Fibroblast of skin of left quadriceps (primary cell): ENCODE results near the gene OR51B4.
"Not testable (repeated sequence)": the region's sequence is repeated elsewhere in the genome, so short reads cannot be mapped to it uniquely, and the experiment has no call there.

ENCODE experiments used
- DNase-seq, 2 experiments: peaks; one replicate each; pipeline ENCODE4 v3.0.0-alpha.2; 2013; ENCODE audit warnings: low read depth in 2 of 2

Gene OR51B4

DNA sequence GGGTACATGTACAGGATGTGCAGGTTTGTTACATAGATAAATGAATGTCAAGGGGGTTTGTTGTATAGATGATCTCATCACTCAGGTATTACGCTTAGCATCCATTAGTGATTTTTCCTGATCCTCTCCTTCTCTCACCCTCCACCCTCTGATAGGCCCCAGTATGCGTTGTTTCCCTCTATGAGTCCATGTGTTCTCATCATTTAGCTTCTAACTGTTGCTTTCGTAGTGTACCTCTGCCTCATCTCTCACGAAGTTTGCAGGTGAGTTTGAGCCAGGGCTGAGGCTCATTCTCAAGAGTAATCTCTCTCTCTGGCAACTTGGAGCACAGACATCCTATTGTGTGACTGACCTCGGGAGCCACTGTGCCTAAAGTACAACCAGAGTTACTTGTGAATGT is 27.4 kb downstream of the OR51B4 start:
- DNase-seq, result no peak

- no peak for DNase-seq
These were observed 29.2 kb downstream of the OR51B4 start for GRCh38 chr11:5272395-5273017.

- DNase-seq, result no peak
These were observed 32.0 kb downstream of the OR51B4 start, which contains the start of gene HBE1 for GRCh38 chr11:5269715-5270147. Gene HBE1 (minus strand): TSS chr11:5269945. CDS start chr11:5269890, 55 bp downstream.

GRCh38 chr11:5267033-5267563 is 34.6 kb downstream of the OR51B4 start:
- no peak for DNase-seq

DNA sequence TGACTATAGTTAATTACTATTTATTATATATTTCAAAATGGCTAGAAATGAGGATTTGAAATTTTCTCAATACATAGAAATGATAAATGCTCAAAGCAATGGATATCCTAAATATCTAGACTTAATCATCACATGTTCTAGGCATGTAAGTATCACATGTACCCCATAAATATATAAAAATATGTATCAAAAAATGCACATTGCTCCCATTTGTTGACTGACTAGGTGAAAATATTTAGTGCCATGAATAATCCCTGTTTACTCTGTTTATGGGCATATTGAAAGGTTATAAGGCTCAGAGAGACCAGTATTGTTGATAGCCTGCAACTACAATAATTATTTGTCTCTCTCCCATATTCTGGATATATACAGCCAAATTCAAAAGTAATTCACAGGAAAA is 35.1 kb downstream of the OR51B4 start:
- no peak for DNase-seq

DNA sequence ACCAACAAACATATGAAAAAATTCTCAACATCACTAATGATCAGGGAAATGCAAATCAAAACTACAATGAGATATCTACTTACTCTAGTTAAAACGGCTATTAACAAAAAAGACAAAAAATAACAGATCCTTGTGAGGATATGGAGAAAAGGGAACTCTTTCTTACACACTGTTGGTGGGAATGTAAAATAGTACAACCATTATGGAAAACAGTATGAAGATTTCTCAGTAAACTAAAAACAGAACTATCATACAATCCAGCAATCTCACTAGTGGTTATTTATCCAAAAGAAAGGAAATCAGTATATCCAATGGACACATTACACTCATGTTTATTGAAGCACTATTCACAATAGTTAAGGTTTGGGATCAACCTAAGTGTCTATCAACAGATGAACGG is 35.9 kb downstream of the OR51B4 start:
- no peak for DNase-seq

GRCh38 chr11:5258543-5259262 is 43.0 kb downstream of the OR51B4 start:
- DNase-seq, result no peak

- DNase-seq, result no peak
These were observed 44.5 kb downstream of the OR51B4 start for GRCh38 chr11:5257296-5257695.

- not testable (repeated sequence) for DNase-seq
These were observed 46.9 kb downstream of the OR51B4 start, which contains the start of gene HBG2 for GRCh38 chr11:5254646-5255413. Gene HBG2 (minus strand): TSS chr11:5254781. CDS start chr11:5254728, 53 bp downstream.

DNA sequence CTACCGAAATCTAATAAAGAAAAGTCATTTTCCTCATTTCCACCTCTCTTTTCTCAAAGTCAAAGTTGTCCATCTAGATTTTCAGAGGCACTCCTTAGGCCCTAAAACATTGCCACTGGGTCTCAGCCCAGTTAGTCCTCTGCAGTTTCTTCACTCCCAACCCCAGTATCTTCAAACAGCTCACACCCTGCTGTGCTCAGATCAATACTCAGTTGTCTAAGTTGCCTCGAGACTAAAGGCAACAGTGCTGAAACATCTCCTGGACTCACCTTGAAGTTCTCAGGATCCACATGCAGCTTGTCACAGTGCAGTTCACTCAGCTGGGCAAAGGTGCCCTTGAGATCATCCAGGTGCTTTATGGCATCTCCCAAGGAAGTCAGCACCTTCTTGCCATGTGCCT is 47.7 kb downstream of the OR51B4 start:
- DNase-seq, result not testable (repeated sequence)

DNA sequence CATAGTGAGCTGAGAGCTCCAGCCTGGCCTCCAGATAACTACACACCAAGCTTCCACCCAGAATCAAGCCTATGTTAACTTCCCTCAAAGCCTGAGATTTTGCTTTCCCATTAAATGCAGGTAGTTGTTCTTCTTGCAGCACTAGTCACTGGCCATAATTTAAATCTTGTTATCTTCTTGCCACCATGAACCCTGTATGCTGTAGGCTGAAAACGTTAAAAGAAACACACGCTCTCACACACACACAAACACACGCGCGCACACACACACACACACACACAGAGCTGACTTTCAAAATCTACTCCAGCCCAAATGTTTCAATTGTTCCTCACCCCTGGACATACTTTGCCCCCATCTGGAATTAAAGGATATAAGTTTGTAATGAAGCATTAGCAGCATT is 48.3 kb downstream of the OR51B4 start:
- not testable (repeated sequence) for DNase-seq

- DNase-seq, result no peak
These were observed 48.9 kb downstream of the OR51B4 start for GRCh38 chr11:5252919-5253265.

DNA sequence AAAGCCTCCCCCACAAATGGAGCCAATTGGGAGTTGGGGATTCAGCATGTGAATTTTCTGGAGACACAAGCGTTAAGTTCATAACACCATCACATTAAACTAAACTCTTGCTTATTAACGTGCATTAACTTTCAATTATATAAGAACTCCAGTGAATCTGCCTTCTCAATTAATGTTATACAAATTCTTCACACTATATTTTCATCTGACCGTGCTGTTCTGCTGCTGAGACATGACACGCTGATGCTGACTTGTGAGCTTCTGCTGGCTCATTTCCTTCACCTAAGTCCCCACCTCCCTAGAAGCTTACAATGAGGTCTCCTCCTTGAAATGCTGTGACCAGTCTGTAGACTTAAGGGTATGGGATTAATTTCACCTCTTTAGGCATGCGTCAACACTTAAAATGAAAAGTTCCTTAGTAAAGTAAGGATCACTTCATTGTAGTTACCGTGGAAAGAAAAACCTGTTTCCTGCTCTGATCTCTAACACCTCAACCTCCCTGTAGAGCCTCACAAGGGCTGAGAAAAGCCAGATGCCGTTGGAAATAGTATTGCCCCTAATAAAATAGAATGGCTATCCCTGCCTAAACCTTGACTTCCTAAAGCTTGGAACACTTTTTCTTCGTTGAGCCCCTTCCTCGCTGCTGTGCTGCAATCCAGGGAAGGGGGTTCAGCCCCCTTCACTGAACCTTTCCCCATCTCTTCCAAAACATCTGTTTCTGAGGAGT is 49.4 kb downstream of the OR51B4 start:
- DNase-seq, result no peak

GRCh38 chr11:5251746-5252145 is 50.0 kb downstream of the OR51B4 start:
- no peak for DNase-seq
